ENCODE measurements around the gene KCNJ8. TPM values are rescaled to one million over a fixed set of nuclear protein-coding genes. Genes with fewer than 3 reads are reported as not detected.

The KCNJ8 gene
- total RNA-seq, 1 donor from 2014 or later: 17.2 TPM

GRCh38 chr12:21717767-21718166 is 56.7 kb downstream of the KCNJ8 start:
- TF ChIP-seq CTCF (IDR thresholded peaks at IDR 0.05) (no peak), POLR2AphosphoS5 (IDR thresholded peaks at IDR 0.05; ENCODE audit: insufficient read depth in 1 of 2, low read depth in 1 of 2) (no peak), POLR2A (IDR thresholded peaks at IDR 0.05) (no peak)
- intact Hi-C loops (cut with DNase I): no loop called here
- no peak for DNase-seq (ENCODE audit: extremely low spot score in 2 of 2)
- Histone ChIP-seq H3K27ac (no peak overlapping the region), H3K36me3 (no peaks in the 10 kb centered on the region), H3K27me3 (no peaks in the 10 kb centered on the region), H3K4me1 (peaks cover 13% of the 10 kb centered on the region), H3K9me3 (no peaks in the 10 kb centered on the region), H3K4me3 (no peak overlapping the region)

- no peak for DNase-seq (ENCODE audit: extremely low spot score in 2 of 2)
- TF ChIP-seq POLR2A (IDR thresholded peaks at IDR 0.05) (no peak), POLR2AphosphoS5 (IDR thresholded peaks at IDR 0.05; ENCODE audit: insufficient read depth in 1 of 2, low read depth in 1 of 2) (no peak), CTCF (IDR thresholded peaks at IDR 0.05) (no peak)
- no peaks in the 10 kb centered on the region for H3K9me3 ChIP-seq
- H3K36me3 ChIP-seq: no peaks in the 10 kb centered on the region
- intact Hi-C loops (cut with DNase I): no loop called here
- peaks cover 23% of the 10 kb centered on the region for H3K4me1 ChIP-seq
- H3K27ac ChIP-seq: no peak overlapping the region
- no peaks in the 10 kb centered on the region for H3K27me3 ChIP-seq
- H3K4me3 ChIP-seq: no peak overlapping the region
Measured at GRCh38 chr12:21715386-21715785, 59.1 kb downstream of the KCNJ8 start.

Other genes starting within 250 kb of the KCNJ8 start
- not detected for gene SPX, start 248.4 kb downstream of the KCNJ8 start, total RNA-seq
- gene GYS2, start 169.9 kb downstream of the KCNJ8 start, total RNA-seq: 0.98 TPM
- 183 TPM for gene LDHB, start 116.9 kb downstream of the KCNJ8 start, total RNA-seq
- 24.6 TPM for gene ABCC9, start 166.7 kb upstream of the KCNJ8 start, total RNA-seq